Activated naive CD4-positive, alpha-beta T cell (primary cell): ENCODE measurements around the gene MUC5B.
"Not testable (repeated sequence)": the region's sequence is repeated elsewhere in the genome, so short reads cannot be mapped to it uniquely, and the experiment has no call there.

Source experiments
- DNase-seq, 4 experiments: peaks; one replicate each; lab custom pipeline; 2025; lab: John Stamatoyannopoulos, UW

Gene MUC5B

GRCh38 chr11:1222491-1223345 is at the start of gene MUC5B:
MUC5B (plus strand) TSS chr11:1223066; CDS start chr11:1223124, 58 bp downstream.
- no peak for DNase-seq

GRCh38 chr11:1173396-1173795 is 49.5 kb upstream of the MUC5B start:
- DNase-seq = not testable (repeated sequence)

- DNase-seq = no peak
Measured at GRCh38 chr11:1174441-1175370, 48.2 kb upstream of the MUC5B start.

GRCh38 chr11:1175461-1176223 is 47.2 kb upstream of the MUC5B start:
- no peak for DNase-seq

- DNase-seq = no peak
Measured at GRCh38 chr11:1176224-1177019, 46.4 kb upstream of the MUC5B start.

- no peak for DNase-seq
Measured at GRCh38 chr11:1177020-1177770, 45.7 kb upstream of the MUC5B start.

- DNase-seq = no peak
Measured at GRCh38 chr11:1177771-1178090, 45.1 kb upstream of the MUC5B start.

GRCh38 chr11:1178201-1178885 is 44.5 kb upstream of the MUC5B start:
- no peak for DNase-seq

GRCh38 chr11:1178906-1179305 is 44.0 kb upstream of the MUC5B start:
- no peak for DNase-seq

- no peak for DNase-seq
Measured at GRCh38 chr11:1179641-1180040, 43.2 kb upstream of the MUC5B start.

- no peak for DNase-seq
Measured at GRCh38 chr11:1180171-1180570, 42.7 kb upstream of the MUC5B start.

- no peak for DNase-seq
Measured at GRCh38 chr11:1180947-1181391, 41.9 kb upstream of the MUC5B start.

- no peak for DNase-seq
Measured at GRCh38 chr11:1181420-1181819, 41.4 kb upstream of the MUC5B start.

- DNase-seq = peak in 1 of 4 experiments; percentile 4
Measured at GRCh38 chr11:1181853-1182535, 40.9 kb upstream of the MUC5B start.

- DNase-seq = not testable (repeated sequence)
Measured at GRCh38 chr11:1184139-1184538, 38.7 kb upstream of the MUC5B start.

- not testable (repeated sequence) for DNase-seq
Measured at GRCh38 chr11:1188451-1189130, 34.3 kb upstream of the MUC5B start.

GRCh38 chr11:1189816-1190215 is 33.0 kb upstream of the MUC5B start:
- not testable (repeated sequence) for DNase-seq

GRCh38 chr11:1191786-1192470 is 30.9 kb upstream of the MUC5B start:
- DNase-seq = not testable (repeated sequence)
